ENCODE data around the gene CAMSAP1.

- TF ChIP-seq SUZ12 (IDR thresholded peaks at IDR 0.05; ENCODE audit: extremely low read depth, insufficient read depth, insufficient read length) = no peak
- TF ChIP-seq YY1 (IDR thresholded peaks at IDR 0.05; ENCODE audit: insufficient read depth, insufficient read length) = no peak
- no peak for TF ChIP-seq ZNF274 (IDR thresholded peaks at IDR 0.05; ENCODE audit: low read depth, low read length)
Observed at GRCh38 chr9:135820661-135821060, 86.7 kb downstream of the CAMSAP1 start.
